ENCODE data around the gene IRS2.

- TF ChIP-seq, protein P1, sequence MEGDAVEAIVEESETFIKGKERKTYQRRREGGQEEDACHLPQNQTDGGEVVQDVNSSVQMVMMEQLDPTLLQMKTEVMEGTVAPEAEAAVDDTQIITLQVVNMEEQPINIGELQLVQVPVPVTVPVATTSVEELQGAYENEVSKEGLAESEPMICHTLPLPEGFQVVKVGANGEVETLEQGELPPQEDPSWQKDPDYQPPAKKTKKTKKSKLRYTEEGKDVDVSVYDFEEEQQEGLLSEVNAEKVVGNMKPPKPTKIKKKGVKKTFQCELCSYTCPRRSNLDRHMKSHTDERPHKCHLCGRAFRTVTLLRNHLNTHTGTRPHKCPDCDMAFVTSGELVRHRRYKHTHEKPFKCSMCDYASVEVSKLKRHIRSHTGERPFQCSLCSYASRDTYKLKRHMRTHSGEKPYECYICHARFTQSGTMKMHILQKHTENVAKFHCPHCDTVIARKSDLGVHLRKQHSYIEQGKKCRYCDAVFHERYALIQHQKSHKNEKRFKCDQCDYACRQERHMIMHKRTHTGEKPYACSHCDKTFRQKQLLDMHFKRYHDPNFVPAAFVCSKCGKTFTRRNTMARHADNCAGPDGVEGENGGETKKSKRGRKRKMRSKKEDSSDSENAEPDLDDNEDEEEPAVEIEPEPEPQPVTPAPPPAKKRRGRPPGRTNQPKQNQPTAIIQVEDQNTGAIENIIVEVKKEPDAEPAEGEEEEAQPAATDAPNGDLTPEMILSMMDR (conservative IDR thresholded peaks at IDR 0.05; ENCODE audit: low read length): no peak
- no peak for TF ChIP-seq EZH2phosphoT487 (IDR thresholded peaks at IDR 0.05; ENCODE audit: borderline replicate concordance, low read depth, low read length)
Measured at GRCh38 chr13:109764045-109764444, 22.3 kb downstream of the IRS2 start.

All from OCI-LY7 (cell line).